ENCODE data around the gene APC2. TPM values are rescaled to one million over a fixed set of nuclear protein-coding genes. Genes with fewer than 3 reads are reported as not detected.

Gene APC2
- total and polyA plus RNA-seq, 10 donors, result 0.02 to 0.56 (median 0.14) TPM

DNA sequence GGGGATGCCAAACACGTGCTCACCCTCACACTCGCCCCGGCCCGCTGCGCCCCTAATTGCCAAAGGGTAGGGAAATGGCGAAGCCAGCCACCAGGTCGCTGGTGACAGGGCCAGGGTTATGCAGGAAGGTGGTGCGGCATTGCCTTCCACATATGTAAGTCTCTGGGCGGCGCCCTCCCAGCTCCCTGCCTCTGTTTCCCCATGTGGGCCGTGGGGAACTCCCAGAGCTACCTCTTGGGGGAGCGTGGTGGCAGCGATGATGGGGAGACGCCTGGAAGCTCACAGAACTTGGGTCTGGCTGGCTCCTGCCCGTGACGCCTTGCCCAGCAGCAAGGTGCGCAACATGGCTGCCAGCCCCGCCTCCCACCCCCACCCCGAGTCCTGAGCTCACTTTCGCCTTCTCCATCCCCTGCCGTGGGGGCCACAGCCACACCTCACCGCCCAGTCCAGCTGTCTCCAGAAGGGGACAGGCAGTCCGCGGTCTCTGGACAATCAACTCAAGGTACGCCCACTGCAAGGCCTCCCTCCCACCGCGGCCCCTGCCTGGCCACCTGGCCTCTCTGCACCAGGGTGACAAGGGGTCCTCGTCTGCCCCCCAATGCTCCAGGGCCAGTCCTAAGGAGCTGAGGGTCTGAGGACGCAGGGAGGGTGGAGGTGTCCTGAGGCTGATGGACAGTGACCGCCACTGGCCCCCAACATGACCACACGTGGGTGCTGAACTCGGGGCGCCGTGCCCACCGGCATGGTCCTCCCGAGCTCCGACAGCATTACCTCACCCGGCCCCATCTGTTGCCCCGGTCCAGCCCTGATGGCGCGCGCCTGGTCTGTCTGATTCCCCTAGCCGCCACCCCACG lies 22.5 kb downstream of the APC2 start:
- WGBS, 5 donors, result 57 to 69% (median 62%) methylated on average over 21 to 44 of the region's 44 CpGs
- Histone ChIP-seq H3K4me1 (peaks cover 38 to 96% (median 62%) of the 10 kb centered on the region in 6 donors), H3K9me3 (no peaks in the 10 kb centered on the region), H3K36me3 (peaks cover 0 to 41% (median 25%) of the 10 kb centered on the region in 6 donors), H3K27me3 (replicated peaks in 1 of 7) (peaks cover 19 to 67% (median 55%) of the 10 kb centered on the region in 7 donors), H3K27ac (no peak overlapping the region), H3K4me3 (no peak overlapping the region)
- TF ChIP-seq POLR2A (IDR thresholded peaks at IDR 0.05) (no peak), POLR2AphosphoS5 (IDR thresholded peaks at IDR 0.05) (peak in 1 of 3 donors; percentile 47)
- TF ChIP-seq, protein P1, sequence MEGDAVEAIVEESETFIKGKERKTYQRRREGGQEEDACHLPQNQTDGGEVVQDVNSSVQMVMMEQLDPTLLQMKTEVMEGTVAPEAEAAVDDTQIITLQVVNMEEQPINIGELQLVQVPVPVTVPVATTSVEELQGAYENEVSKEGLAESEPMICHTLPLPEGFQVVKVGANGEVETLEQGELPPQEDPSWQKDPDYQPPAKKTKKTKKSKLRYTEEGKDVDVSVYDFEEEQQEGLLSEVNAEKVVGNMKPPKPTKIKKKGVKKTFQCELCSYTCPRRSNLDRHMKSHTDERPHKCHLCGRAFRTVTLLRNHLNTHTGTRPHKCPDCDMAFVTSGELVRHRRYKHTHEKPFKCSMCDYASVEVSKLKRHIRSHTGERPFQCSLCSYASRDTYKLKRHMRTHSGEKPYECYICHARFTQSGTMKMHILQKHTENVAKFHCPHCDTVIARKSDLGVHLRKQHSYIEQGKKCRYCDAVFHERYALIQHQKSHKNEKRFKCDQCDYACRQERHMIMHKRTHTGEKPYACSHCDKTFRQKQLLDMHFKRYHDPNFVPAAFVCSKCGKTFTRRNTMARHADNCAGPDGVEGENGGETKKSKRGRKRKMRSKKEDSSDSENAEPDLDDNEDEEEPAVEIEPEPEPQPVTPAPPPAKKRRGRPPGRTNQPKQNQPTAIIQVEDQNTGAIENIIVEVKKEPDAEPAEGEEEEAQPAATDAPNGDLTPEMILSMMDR (IDR thresholded peaks at IDR 0.05 in 8 of 11, conservative IDR thresholded peaks at IDR 0.05 in 3 of 11), result no peak
- no peak for DNase-seq
- intact Hi-C loops (cut with DNase I; ENCODE audit: low total_unique reads), result no loop called here

DNA sequence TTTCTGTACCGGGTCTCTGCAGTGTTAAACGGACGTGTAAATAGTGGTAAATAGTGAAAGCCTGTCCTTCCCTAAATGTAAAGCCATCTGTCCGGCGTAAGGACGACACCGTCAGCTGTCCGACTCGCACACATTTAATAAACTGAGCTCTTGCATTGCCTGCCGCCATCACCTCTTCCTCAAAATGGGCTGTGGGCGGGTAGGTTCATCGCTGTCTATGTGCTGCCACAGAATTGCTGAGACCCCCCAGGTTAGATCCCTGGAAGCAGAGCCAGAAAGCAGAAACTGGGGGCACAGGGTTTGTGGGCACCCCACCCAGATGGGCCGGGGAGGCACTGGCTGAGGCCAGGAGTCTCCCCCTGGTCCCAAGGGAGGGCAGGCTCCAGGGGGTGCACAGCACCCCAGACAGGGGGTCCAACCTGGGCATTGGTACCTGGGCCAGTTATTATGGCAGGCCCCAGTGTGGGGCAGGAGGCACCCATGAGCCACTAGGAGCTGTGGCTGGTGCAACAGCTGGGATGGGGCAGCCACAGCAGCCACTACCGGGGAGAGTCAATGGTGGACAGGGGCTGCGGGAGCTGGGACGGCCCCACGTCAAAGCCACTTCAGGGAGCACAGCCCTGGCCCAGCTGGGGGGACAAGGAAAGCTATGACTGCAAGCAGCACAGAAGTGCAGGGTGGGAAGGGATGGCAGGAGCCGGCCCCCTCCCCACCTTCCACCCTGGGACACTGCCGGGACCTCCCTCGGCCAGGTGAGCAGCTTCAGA lies 23.3 kb downstream of the APC2 start:
- H3K4me3 ChIP-seq, result no peak overlapping the region
- peaks cover 38 to 96% (median 62%) of the 10 kb centered on the region in 6 donors for H3K4me1 ChIP-seq
- H3K9me3 ChIP-seq, result no peaks in the 10 kb centered on the region
- TF ChIP-seq, protein P1 (IDR thresholded peaks at IDR 0.05 in 8 of 11, conservative IDR thresholded peaks at IDR 0.05 in 3 of 11), result no peak
- TF ChIP-seq POLR2AphosphoS5 (IDR thresholded peaks at IDR 0.05) (peak in 1 of 3 donors; percentile 9), POLR2A (IDR thresholded peaks at IDR 0.05) (no peak)
- H3K27ac ChIP-seq, result no peak overlapping the region
- intact Hi-C loops (cut with DNase I; ENCODE audit: low total_unique reads), result no loop called here
- H3K36me3 ChIP-seq, result peaks cover 0 to 45% (median 25%) of the 10 kb centered on the region in 6 donors
- H3K27me3 ChIP-seq (replicated peaks in 1 of 7), result peaks cover 11 to 59% (median 47%) of the 10 kb centered on the region in 7 donors
- whole genome bisulfite sequencing, 5 donors, result 72 to 86% (median 77%) methylated on average over 16 to 20 of the region's 20 CpGs
- no peak for DNase-seq

DNA sequence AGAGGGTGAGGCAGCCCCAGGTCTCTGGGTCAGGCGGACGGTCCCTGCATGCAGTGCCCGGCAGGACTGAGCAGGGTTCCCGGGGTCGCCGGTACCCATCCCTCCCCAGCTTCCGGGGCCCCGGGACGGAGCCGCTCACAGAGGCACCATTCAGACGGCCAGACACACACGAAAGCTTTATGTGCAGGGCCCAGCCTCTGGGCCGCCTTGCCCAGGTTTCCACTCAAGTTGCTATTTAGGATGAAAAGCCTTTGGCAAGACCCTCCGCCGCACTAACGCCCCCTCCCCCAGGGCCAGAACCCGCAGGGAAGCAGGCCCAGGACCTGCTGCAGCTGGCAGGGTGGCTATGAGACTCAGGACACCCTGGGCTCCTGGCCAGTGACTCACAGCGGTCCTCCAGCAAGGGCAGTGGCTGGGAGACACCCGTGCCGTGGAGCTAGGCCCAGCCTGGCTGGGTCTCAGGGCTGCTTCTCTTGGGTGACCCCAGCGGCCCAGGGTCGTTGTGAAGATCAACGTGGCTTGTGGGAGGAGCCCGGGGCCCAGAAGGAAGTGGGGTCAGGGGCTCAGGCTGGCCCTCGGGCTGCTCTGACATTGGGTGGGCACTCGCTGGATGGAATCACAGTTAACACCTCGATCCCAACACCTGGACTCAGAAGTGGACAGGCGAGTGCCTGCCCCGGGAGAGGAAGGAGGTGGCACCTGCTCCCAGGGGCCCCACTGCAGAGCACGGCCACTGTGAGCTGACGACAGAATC lies 24.3 kb downstream of the APC2 start:
- H3K36me3 ChIP-seq, result peaks cover 0 to 45% (median 25%) of the 10 kb centered on the region in 6 donors
- H3K27ac ChIP-seq, result no peak overlapping the region
- WGBS, 5 donors, result 76 to 84% (median 81%) methylated on average over 14 to 31 of the region's 31 CpGs
- peaks cover 8 to 50% (median 38%) of the 10 kb centered on the region in 7 donors for H3K27me3 ChIP-seq (replicated peaks in 1 of 7)
- no peak for DNase-seq
- H3K4me1 ChIP-seq, result peaks cover 35 to 93% (median 59%) of the 10 kb centered on the region in 6 donors
- H3K9me3 ChIP-seq, result no peaks in the 10 kb centered on the region
- no peak overlapping the region for H3K4me3 ChIP-seq
- TF ChIP-seq, protein P1 (IDR thresholded peaks at IDR 0.05 in 8 of 11, conservative IDR thresholded peaks at IDR 0.05 in 3 of 11), result no peak
- peak in 1 of 3 donors; percentile 16 for TF ChIP-seq POLR2AphosphoS5 (IDR thresholded peaks at IDR 0.05)
- TF ChIP-seq POLR2A (IDR thresholded peaks at IDR 0.05), result no peak
- intact Hi-C loops (cut with DNase I; ENCODE audit: low total_unique reads), result no loop called here
